ENCODE results near the gene ZFX. TPM values are rescaled to one million over a fixed set of nuclear protein-coding genes. Genes with fewer than 3 reads are reported as not detected.

The ZFX gene
- total and polyA plus RNA-seq, 10 of the 15 experiments (the other 5 are each of a cell fraction or from before 2014, with no cell fraction given), result 6.8 to 40.9 (median 24.6) TPM

DNA sequence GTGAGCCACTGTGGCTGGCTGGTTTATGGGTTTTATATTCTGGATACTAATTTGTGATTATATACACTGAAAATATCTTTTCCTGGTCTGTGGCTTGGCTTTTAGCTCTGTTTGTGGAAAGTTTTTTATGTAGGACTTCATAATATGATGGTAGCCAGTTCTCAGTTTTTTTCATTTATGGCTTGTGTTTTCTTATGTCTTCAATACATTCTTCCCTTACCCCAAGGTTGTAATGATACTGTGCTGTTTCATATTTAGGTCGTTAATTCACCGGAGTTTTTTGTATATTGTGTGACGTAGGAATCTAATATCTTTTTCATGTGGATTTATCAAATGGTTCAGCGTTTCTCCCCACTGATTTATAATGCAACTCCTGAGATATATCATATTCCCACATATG, 6.6 kb downstream of the ZFX start:
- Histone ChIP-seq H2AFZ (ENCODE audit: control insufficient read depth, low read depth, low read length) (no peak overlapping the region), H3K27ac (ENCODE audit: control insufficient read depth, insufficient read depth) (no peak overlapping the region), H4K20me1 (ENCODE audit: control insufficient read depth, insufficient read depth) (no peaks in the 10 kb centered on the region), H3K4me1 (ENCODE audit: control insufficient read depth, insufficient read depth, low read length) (peaks cover 8% of the 10 kb centered on the region), H3K9me3 (replicated peaks; ENCODE audit: control insufficient read depth, insufficient read depth, low read length) (no peaks in the 10 kb centered on the region), H3K79me2 (ENCODE audit: control insufficient read depth, insufficient read depth, low read length) (peaks cover 94% of the 10 kb centered on the region), H3K4me2 (ENCODE audit: control insufficient read depth, insufficient read depth) (peak overlapping the region; percentile 50), H3K27me3 (replicated peaks in 1 of 2; ENCODE audit: control insufficient read depth in 2 of 2, insufficient read depth in 2 of 2, low read length in 1 of 2) (no peaks in the 10 kb centered on the region), H3K9ac (ENCODE audit: control insufficient read depth, insufficient read depth, low read length) (no peak overlapping the region), H3K36me3 (ENCODE audit: control insufficient read depth in 2 of 2, insufficient read depth in 2 of 2, low read length in 1 of 2) (peaks cover 0 to 14% of the 10 kb centered on the region in 2 experiments; a peak in 2 of 4 replicates), H3K4me3 (peak overlapping the region; percentile 10; the same call in 1 of the 2 replicates)
- in situ Hi-C loops (cut with MboI) (no loop called here), intact Hi-C loops (cut with micrococcal nuclease; ENCODE audit: unreplicated experiment) (no loop called here)
- ChIA-PET POLR2A (interaction anchor here (1.1 kb wide), 1 partner anchor 102 kb away, joined by 5 read pairs; the partner anchor contains the start of gene EIF2S3), SMC1A (ENCODE audit: uncharacterized antibody, unreplicated experiment) (interaction anchor here (1.7 kb wide), 1 partner anchor 87 kb away, joined by 4 read pairs; no protein-coding TSS in a partner anchor), CTCF (interaction anchor here (1.0 kb wide), 1 partner anchor 9 kb away, joined by 3 read pairs; no protein-coding TSS in a partner anchor), RAD21 (ENCODE audit: unreplicated experiment) (no interaction called here)
- no peak for DNase-seq (ENCODE audit: low read depth, low spot score)
- no TSS peak for BruUV-seq (replicated peaks)
- no peak for ATAC-seq
- WGBS (ENCODE audit: insufficient coverage, insufficient replicate concordance, low lambda C conversion rate, missing lambda C conversion rate), result 28% methylated on average over 4 of the region's 4 CpGs
- FAIRE-seq, result no peak
- no peak for TF ChIP-seq POLR2AphosphoS5 (IDR thresholded peaks at IDR 0.05; ENCODE audit: low read length)
- TF ChIP-seq REST (IDR thresholded peaks at IDR 0.05; ENCODE audit: low read depth, low read length), result no peak
- TF ChIP-seq SMAD5 (IDR thresholded peaks at IDR 0.05; ENCODE audit: low read depth), result no peak
- TF ChIP-seq MTA2 (IDR thresholded peaks at IDR 0.05; ENCODE audit: low read depth), result no peak
- no peak for TF ChIP-seq RAD51 (IDR thresholded peaks at IDR 0.05)
- no peak for TF ChIP-seq BACH1 (IDR thresholded peaks at IDR 0.05; ENCODE audit: borderline replicate concordance)
- TF ChIP-seq, protein P1, sequence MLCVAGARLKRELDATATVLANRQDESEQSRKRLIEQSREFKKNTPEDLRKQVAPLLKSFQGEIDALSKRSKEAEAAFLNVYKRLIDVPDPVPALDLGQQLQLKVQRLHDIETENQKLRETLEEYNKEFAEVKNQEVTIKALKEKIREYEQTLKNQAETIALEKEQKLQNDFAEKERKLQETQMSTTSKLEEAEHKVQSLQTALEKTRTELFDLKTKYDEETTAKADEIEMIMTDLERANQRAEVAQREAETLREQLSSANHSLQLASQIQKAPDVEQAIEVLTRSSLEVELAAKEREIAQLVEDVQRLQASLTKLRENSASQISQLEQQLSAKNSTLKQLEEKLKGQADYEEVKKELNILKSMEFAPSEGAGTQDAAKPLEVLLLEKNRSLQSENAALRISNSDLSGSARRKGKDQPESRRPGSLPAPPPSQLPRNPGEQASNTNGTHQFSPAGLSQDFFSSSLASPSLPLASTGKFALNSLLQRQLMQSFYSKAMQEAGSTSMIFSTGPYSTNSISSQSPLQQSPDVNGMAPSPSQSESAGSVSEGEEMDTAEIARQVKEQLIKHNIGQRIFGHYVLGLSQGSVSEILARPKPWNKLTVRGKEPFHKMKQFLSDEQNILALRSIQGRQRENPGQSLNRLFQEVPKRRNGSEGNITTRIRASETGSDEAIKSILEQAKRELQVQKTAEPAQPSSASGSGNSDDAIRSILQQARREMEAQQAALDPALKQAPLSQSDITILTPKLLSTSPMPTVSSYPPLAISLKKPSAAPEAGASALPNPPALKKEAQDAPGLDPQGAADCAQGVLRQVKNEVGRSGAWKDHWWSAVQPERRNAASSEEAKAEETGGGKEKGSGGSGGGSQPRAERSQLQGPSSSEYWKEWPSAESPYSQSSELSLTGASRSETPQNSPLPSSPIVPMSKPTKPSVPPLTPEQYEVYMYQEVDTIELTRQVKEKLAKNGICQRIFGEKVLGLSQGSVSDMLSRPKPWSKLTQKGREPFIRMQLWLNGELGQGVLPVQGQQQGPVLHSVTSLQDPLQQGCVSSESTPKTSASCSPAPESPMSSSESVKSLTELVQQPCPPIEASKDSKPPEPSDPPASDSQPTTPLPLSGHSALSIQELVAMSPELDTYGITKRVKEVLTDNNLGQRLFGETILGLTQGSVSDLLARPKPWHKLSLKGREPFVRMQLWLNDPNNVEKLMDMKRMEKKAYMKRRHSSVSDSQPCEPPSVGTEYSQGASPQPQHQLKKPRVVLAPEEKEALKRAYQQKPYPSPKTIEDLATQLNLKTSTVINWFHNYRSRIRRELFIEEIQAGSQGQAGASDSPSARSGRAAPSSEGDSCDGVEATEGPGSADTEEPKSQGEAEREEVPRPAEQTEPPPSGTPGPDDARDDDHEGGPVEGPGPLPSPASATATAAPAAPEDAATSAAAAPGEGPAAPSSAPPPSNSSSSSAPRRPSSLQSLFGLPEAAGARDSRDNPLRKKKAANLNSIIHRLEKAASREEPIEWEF (IDR thresholded peaks at IDR 0.05; ENCODE audit: insufficient replicate concordance, low read depth, low read length), result no peak
- TF ChIP-seq NFYB (IDR thresholded peaks at IDR 0.05; ENCODE audit: insufficient read depth, low read depth, low read length), result no peak
- TF ChIP-seq LARP7 (IDR thresholded peaks at IDR 0.05), result no peak
- no peak for TF ChIP-seq RB1 (IDR thresholded peaks at IDR 0.05; ENCODE audit: borderline replicate concordance)
- no peak for TF ChIP-seq NR2C1 (IDR thresholded peaks at IDR 0.05)
- no peak for TF ChIP-seq ZNF217 (IDR thresholded peaks at IDR 0.05)
- no peak for TF ChIP-seq POLR2A (IDR thresholded peaks at IDR 0.05; ENCODE audit: low read depth, low read length)
- TF ChIP-seq, protein P2, sequence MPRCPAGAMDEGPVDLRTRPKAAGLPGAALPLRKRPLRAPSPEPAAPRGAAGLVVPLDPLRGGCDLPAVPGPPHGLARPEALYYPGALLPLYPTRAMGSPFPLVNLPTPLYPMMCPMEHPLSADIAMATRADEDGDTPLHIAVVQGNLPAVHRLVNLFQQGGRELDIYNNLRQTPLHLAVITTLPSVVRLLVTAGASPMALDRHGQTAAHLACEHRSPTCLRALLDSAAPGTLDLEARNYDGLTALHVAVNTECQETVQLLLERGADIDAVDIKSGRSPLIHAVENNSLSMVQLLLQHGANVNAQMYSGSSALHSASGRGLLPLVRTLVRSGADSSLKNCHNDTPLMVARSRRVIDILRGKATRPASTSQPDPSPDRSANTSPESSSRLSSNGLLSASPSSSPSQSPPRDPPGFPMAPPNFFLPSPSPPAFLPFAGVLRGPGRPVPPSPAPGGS (IDR thresholded peaks at IDR 0.05; ENCODE audit: borderline replicate concordance, insufficient read depth, low read depth, low read length, poor library complexity, severe bottlenecking), result no peak
- TF ChIP-seq HDGF (IDR thresholded peaks at IDR 0.05), result no peak
- TF ChIP-seq PAX5 (IDR thresholded peaks at IDR 0.05; ENCODE audit: borderline replicate concordance, low read depth, low read length), result no peak
